ENCODE data around the gene SNX25.
"Not testable (repeated sequence)": the region's sequence is repeated elsewhere in the genome, so short reads cannot be mapped to it uniquely, and the experiment has no call there.

Gene SNX25

DNA sequence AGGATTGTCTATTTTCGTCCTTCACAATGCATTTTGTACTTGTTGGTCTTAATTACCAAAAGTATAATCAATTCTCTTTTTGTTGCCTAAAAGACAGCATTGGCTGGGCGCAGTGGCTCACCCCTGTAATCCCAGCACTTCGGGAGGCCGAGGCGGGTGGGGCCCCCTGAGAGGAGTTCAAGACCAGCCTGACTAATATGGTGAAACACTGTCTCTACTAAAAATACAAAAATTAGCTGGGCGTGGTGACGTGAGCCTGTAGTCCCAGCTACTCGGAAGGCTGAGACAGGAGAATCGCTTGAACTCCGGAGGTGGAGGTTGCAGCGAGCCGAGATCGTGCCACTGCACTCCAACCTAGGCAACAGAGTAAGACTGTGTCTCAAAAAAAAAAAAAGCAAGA lies 4.3 kb upstream of the SNX25 start:
- DNase-seq, result not testable (repeated sequence)

GRCh38 chr4:185205697-185206342 lies 3.6 kb upstream of the SNX25 start:
- DNase-seq, result no peak

- no peak for DNase-seq
These were observed 1.9 kb upstream of the SNX25 start for GRCh38 chr4:185207466-185207865.

- DNase-seq, result not testable (repeated sequence)
These were observed 379 bp downstream of the SNX25 start for GRCh38 chr4:185209852-185210101.

GRCh38 chr4:185210102-185210981 lies 944 bp downstream of the SNX25 start:
- DNase-seq, result peak; percentile 55

- DNase-seq, result no peak
These were observed 1.6 kb downstream of the SNX25 start for GRCh38 chr4:185211035-185211434.

- no peak for DNase-seq
These were observed 2.2 kb downstream of the SNX25 start for GRCh38 chr4:185211641-185212040.

- DNase-seq, result no peak
These were observed 3.2 kb downstream of the SNX25 start for GRCh38 chr4:185212581-185212980.

DNA sequence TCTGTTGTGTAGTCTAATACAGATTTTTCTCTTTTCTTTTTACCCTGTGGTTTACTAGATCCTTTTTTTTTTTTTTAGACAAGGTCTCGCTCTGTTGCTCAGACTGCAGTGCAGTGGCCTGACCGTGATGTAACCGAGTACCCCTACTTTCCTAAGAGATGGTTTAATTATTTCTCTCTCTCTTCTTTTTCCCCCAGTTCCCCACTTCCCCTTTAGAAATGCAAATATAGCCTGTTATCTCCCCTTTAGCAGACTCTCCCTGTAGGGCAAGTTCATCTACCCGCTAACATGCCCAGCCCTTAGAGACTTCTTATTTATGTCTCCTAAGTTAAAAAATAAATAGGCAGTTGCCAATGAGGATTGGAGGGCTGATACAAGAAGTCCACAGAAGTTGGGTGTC lies 4.5 kb downstream of the SNX25 start:
- DNase-seq, result no peak

- DNase-seq, result no peak
These were observed 5.9 kb downstream of the SNX25 start for GRCh38 chr4:185215261-185215660.

GRCh38 chr4:185217408-185217975 lies 8.1 kb downstream of the SNX25 start:
- DNase-seq, result no peak

DNA sequence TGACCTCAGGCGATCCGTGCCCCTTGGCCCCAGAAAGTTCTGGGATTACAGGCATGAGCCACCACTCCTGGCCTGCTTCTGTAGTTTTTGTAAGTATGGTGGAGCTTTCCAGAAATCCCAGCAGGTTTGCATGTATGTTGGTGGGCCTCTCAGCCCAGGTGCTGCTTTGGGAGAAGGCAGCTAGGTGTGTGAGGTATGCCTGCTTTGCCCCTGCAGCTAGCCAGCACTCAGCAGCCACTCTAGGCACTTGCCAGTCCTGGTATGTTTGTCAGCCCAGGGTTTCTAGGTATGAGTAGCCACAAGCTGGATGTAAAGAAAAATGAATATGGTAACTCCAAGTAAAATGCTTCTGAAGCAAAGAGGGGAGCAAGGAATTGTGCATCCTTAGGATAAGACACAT lies 8.9 kb downstream of the SNX25 start:
- no peak for DNase-seq

DNA sequence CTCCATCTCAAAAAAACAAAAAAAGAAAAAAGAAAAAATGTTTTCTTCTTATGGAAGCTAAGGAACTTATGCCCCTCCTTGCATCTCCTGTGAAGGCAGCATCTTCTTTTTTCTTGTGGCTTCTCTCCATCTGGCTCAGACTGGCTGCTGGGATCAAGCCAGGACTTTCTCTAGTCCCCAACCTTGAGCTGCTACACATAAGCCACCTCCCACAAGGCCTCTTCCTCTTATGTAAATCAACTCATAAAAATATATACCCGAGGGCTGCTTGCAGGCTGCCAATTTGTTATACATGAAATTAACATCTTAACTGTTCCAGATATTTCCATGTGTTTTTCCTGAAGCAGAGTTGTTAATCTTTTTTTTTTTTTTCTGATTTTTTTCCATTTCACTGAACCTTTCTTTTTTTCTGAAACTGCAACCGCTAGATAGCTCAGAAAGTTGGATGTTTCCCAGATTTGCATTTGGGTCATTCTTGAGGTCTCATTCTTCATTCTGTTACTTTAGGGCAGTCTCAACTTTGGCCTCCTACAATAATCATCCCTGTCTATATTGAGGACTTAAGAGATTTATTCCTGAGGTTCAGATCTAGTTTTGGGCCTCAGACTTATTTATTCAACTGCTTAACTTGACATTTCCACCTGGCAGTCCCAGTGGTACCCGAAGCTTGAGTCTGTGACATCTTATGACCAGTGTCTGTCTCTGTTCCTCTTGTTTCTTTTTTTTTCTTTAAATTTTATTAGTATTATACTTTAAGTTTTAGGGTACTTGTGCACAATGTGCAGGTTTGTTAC lies 10.3 kb downstream of the SNX25 start:
- DNase-seq, result no peak

DNA sequence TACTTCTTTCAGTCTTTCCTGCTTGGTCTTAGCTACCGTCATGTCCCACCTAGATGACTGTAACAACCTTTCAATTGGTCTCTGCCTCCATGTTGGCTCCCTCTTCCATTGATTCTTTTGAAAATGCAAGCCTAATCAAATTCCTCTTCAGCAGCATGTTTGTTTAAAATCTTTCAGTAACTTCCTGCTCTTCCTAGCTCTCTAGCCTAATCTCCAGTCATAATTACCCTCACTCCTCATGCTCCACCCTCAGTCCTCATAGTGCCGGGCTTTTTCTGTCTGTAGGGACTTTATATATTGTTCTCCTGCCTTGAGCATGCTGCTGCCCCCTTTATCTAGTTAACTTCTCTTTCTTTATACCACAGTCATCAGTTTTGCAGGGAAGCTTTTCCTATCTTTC lies 12.1 kb downstream of the SNX25 start:
- no peak for DNase-seq

DNA sequence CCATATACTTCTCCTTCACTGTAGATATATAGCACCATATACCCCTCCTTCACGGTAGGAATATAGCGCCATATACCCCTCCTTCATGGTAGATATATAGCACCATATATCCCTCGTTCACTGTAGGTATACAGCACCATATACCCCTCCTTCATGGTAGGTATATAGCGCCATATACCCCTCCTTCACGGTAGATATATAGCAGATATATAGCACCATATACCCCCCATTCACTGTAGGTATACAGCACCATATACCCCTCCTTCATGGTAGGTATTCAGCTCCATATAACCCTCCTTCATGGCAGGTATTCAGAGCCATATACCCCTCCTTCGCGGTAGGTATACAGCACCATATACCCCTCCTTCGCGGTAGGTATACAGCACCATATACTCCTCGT lies 12.5 kb downstream of the SNX25 start:
- DNase-seq, result no peak

GRCh38 chr4:185222598-185222997 lies 13.2 kb downstream of the SNX25 start:
- DNase-seq, result no peak

DNA sequence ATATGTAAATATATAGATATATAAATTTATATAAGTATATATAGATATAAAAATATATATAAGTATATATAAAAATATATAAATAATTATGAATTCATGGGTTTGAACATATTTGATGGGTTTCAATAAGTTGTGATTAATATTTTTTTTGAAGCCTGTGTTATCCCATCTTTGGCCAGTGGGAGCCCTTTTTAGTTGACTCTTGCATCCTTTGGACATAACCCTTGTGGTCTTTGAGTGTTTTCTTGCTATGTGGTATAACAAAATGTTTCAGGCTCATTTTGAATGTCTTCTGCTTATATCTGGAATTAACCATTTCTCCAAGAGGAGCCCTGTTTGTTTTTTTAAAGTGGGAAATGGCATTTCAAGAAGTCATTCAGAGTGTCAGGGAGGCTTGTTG lies 15.2 kb downstream of the SNX25 start:
- no peak for DNase-seq

DNA sequence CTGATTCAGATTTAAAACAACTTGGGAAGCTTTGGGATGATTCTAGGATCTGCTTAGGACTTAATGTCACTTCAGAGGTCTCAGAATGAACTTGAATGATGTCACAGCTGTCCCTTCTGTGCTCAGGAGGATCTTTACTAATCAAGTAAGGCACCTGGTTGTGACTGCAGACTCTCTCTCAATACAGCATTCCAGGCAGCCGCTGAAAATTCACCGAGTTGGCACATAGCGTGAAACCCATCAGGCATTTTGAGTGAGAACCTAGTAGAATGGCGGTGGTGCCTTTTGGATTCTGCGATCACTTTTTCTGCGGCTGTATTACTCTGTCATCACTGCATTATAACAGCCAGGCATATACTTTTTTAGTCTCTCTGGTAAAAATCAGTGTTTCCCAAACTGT lies 16.5 kb downstream of the SNX25 start:
- DNase-seq, result no peak

DNA sequence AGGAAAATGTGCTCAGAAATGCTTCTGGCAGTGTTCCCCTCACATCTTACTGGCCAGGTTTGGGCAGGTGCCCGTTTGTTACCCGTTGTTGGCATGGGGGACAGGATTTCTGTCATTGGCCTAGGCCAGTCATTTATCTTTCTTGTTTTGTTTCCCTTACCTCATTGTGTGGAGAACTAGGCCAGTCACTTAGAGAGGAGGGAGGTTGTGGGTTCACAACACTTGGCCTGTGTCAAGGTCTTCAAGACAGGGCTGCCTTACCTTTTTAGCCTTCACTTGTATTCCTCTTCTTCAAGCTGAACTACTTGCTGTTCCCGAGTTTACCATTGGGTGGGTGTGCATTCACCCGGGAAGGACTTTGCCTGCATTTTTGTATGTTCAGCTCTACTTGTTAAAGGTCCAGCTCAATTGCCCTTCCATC lies 17.7 kb downstream of the SNX25 start:
- DNase-seq, result no peak

DNA sequence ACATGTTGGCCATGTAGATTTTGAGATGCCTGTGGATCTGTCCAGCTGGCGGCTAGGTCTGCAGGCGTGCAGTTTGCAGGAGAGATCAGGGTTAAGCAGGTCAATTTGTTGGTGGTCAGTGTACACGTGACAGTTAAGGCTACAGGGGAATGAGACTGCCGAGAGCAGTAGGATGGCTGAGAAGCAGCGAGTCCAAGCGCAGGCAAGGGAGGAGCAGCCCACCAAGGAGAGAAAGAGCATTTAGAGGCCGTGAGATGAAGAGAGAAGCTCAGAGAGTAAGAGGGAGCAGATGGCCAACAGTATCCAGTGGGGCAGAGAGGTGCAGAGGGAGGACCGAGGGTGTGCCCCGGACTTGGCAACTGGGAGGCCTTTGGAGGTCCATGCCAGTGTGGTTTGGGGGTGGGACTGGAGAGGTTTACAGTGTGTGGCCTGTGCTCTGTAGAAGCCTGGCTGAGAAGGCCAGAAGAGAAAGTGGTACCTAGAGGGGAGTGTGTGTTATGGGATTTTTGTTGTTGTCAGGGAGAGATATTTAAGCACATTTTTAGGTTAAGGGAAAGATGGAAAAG lies 18.4 kb downstream of the SNX25 start:
- no peak for DNase-seq

DNA sequence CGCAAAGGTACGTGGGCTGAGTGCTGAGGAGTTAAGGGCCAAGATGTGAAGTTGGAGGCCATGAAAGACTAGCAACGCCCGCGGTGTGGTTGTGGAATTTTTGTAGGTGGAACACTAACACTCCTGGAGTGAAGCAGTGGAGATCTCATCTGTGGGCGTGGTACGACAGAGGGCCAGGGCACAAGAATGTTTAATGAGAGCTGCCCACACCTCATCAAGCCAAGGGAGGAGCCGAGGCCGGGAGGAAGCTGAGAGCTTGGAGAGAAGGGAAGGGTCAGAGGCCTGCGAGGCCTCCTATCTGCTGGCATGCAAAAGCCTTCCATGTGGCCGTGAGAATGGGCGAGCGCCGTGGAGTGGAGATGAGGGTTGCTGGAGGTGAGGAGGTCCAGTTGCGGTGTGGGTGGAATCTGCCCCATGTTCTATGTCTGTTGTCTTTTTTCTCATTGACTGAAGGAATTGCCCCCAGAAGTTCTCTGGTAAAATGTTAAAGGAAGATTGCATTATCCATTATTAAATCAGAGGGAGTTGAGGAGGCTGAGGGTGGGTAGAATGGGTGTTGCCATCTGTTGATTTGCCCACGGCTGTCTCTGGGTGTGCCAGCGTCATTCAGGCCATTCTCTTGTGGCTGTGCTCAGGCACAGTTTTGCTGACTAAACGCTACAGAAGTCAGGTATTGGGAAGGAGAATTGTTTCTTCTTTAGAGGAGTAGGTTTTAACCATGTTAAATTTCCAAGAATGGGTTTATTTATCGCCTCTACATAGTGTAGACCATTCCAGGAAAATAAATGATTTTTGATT lies 19.8 kb downstream of the SNX25 start:
- DNase-seq, result no peak

DNA sequence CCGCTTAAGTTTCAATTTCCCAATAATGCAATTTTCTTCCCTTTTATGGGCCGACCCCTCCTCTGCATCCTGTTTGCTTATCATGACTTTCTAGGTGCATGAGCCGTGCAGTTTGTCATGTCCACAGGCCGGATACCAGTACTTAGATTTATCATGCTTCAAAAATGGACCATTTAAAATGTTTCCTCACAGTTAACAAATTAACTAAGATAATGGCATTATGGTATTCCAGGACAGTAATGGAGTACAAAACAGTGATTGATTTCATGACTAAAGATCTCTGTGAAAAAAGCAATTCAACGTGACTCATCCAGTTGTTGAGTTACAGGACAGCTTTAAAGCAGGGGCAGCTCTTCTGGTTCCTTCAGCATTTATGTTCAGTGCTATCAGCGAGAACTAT lies 23.0 kb downstream of the SNX25 start:
- DNase-seq, result no peak

Measured in NCI-H146 (cell line).